H1 (cell line): Measurements from ENCODE around the gene ALK. TPM values are rescaled to one million over a fixed set of nuclear protein-coding genes. Genes with fewer than 3 reads are reported as not detected.

Experiments
- CTCF ChIA-PET: fragments of 300-600 bp; sonication (Branson Sonifier 250); formaldehyde crosslinking; loops from one replicate; lab custom pipeline; 2021; ENCODE audit not compliant: partially characterized antibody; lab: Charles Lee
- POLR2A ChIA-PET: fragments of 300-600 bp; sonication (Branson Sonifier 250); formaldehyde crosslinking; loops from one replicate; lab custom pipeline; 2021; ENCODE audit warnings: inconsistent platforms; ENCODE audit not compliant: partially characterized antibody; lab: Charles Lee
- DNase-seq, 2 experiments: peaks; one replicate each; pipeline versions ENCODE4 v3.0.0 to v3.0.0-alpha.2; 2010 to 2022; ENCODE audit warnings: low spot score in 2 of 2, low read depth in 1 of 2, mixed read lengths in 1 of 2
- FAIRE-seq: peaks from 2 replicates; lab custom pipeline; 2011; peaks lifted over from hg19 to GRCh38; lab: Jason Lieb, UNC
- H2AFZ ChIP-seq: 2 replicates; pipeline ENCODE4 v1.8.1; 2012; ENCODE audit warnings: low read length, inconsistent platforms
- H2AK5ac ChIP-seq: 2 replicates; pipeline ENCODE4 v1.6.1; 2013; ENCODE audit warnings: low read depth, low read length
- H2BK120ac ChIP-seq: replicated peaks from 2 replicates; pipeline ENCODE3; 2013; ENCODE audit warnings: low read depth, low read length, inconsistent platforms
- H2BK12ac ChIP-seq: 2 replicates; pipeline ENCODE4 v1.6.1; 2013; ENCODE audit warnings: low read depth, low read length
- H2BK15ac ChIP-seq: 2 replicates; pipeline ENCODE4 v1.6.1; 2013; ENCODE audit warnings: low read length
- H2BK20ac ChIP-seq: 2 replicates; pipeline ENCODE4 v1.6.1; 2013; ENCODE audit warnings: low read length
- H2BK5ac ChIP-seq: 2 replicates; pipeline ENCODE4 v1.6.1; 2013; ENCODE audit warnings: low read depth, low read length
- H3K14ac ChIP-seq: 2 replicates; pipeline ENCODE4 v1.6.1; 2013; ENCODE audit warnings: inconsistent platforms; ENCODE audit not compliant: insufficient read length
- H3K18ac ChIP-seq: 2 replicates; pipeline ENCODE4 v1.6.1; 2013; ENCODE audit warnings: low read length; ENCODE audit errors: extremely low read depth
- H3K23ac ChIP-seq: 2 replicates; pipeline ENCODE4 v1.6.1; 2013; ENCODE audit warnings: inconsistent platforms; ENCODE audit not compliant: insufficient read length
- H3K23me2 ChIP-seq: 2 replicates; pipeline ENCODE4 v1.6.1; 2013; ENCODE audit warnings: low read depth, low read length
- H3K27ac ChIP-seq: 2 replicates; pipeline ENCODE4 v1.6.1; 2011; ENCODE audit warnings: low read depth, low read length, inconsistent platforms
- H3K27me3 ChIP-seq, 4 experiments: replicated peaks in 1 of 4; 1 replicate in 1 of 4; 2 replicates in 3 of 4; pipeline versions ENCODE4 v1.6.1 to v1.8.1; 2011 to 2013; ENCODE audit warnings: low read length in 3 of 4, mild to moderate bottlenecking in 3 of 4, inconsistent platforms in 2 of 4, mixed read lengths in 2 of 4, moderate library complexity in 1 of 4; ENCODE audit not compliant: control insufficient read depth in 3 of 4, insufficient read depth in 3 of 4; ENCODE audit errors: extremely low read depth in 1 of 4
- H3K36me3 ChIP-seq, 4 experiments: 2 replicates each; pipeline versions ENCODE4 v1.6.1 to v1.8.1; 2011 to 2013; ENCODE audit warnings: mild to moderate bottlenecking in 4 of 4, low read length in 3 of 4, moderate library complexity in 2 of 4, control low read depth in 1 of 4, inconsistent platforms in 1 of 4; ENCODE audit not compliant: insufficient read depth in 4 of 4, control insufficient read depth in 2 of 4
- H3K4ac ChIP-seq: replicated peaks from 2 replicates; pipeline ENCODE3; 2013; ENCODE audit warnings: low read length, low read depth, mixed read lengths, inconsistent platforms; ENCODE audit not compliant: insufficient read length
- H3K4me1 ChIP-seq, 4 experiments: replicated peaks in 1 of 4; 1 replicate in 1 of 4; 2 replicates in 3 of 4; pipeline versions ENCODE4 v1.6.1 to v1.8.1; 2011 to 2013; ENCODE audit warnings: low read length in 3 of 4, inconsistent platforms in 2 of 4, mixed read lengths in 1 of 4; ENCODE audit not compliant: insufficient read depth in 4 of 4, control insufficient read depth in 3 of 4
- H3K4me2 ChIP-seq, 2 experiments: 2 replicates each; pipeline versions ENCODE4 v1.6.1 to v1.8.1; 2011 to 2013; ENCODE audit warnings: low read depth in 2 of 2, low read length in 2 of 2, control low read depth in 1 of 2, inconsistent platforms in 1 of 2, mild to moderate bottlenecking in 1 of 2; ENCODE audit not compliant: insufficient read depth in 1 of 2
- H3K4me3 ChIP-seq, 4 experiments: fragments of 200-600, 300-600 bp in 1 of 4; sonication (generic), shearing (Covaris generic), sonication (Bioruptor Twin) in 1 of 4; 2 replicates each; pipeline versions ENCODE4 v1.5.1 to v1.8.1; 2011 to 2016; ENCODE audit warnings: low read length in 4 of 4, low read depth in 3 of 4, control low read depth in 2 of 4, inconsistent platforms in 2 of 4, mild to moderate bottlenecking in 2 of 4, mixed read lengths in 1 of 4, moderate library complexity in 1 of 4; ENCODE audit not compliant: insufficient read depth in 2 of 4; ENCODE audit errors: extremely low read depth in 1 of 4
- H3K56ac ChIP-seq: replicated peaks from 2 replicates; pipeline ENCODE3; 2013; ENCODE audit warnings: low read depth, mild to moderate bottlenecking, mixed read lengths, low read length, inconsistent platforms; ENCODE audit not compliant: insufficient read length
- H3K79me1 ChIP-seq: 2 replicates; pipeline ENCODE4 v1.6.1; 2013; ENCODE audit warnings: low read depth, low read length, control low read depth
- H3K79me2 ChIP-seq, 2 experiments: 2 replicates each; pipeline versions ENCODE4 v1.6.1 to v1.8.1; 2012 to 2013; ENCODE audit warnings: low read length in 2 of 2, mild to moderate bottlenecking in 2 of 2, inconsistent platforms in 1 of 2; ENCODE audit not compliant: insufficient read depth in 2 of 2, control insufficient read depth in 1 of 2
- H3K9ac ChIP-seq, 4 experiments: replicated peaks in 1 of 4; 1 replicate in 1 of 4; 2 replicates in 3 of 4; pipeline versions ENCODE4 v1.6.1 to v1.8.1; 2011 to 2013; ENCODE audit warnings: low read depth in 3 of 4, low read length in 3 of 4, control low read depth in 2 of 4, mild to moderate bottlenecking in 2 of 4, moderate library complexity in 2 of 4, inconsistent platforms in 1 of 4; ENCODE audit errors: extremely low read depth in 1 of 4
- H3K9me3 ChIP-seq, 2 experiments: 2 replicates each; pipeline versions ENCODE4 v1.6.1 to v1.8.1; 2012 to 2013; ENCODE audit warnings: mild to moderate bottlenecking in 2 of 2, moderate library complexity in 2 of 2, control low read depth in 1 of 2, inconsistent platforms in 1 of 2, low read depth in 1 of 2, low read length in 1 of 2, mixed read lengths in 1 of 2; ENCODE audit not compliant: insufficient read depth in 2 of 2
- H4K20me1 ChIP-seq, 2 experiments: replicated peaks in 1 of 2; 2 replicates each; pipeline versions ENCODE3 to v1.8.1; 2011 to 2013; ENCODE audit warnings: inconsistent platforms in 2 of 2, low read length in 2 of 2, mild to moderate bottlenecking in 1 of 2; ENCODE audit not compliant: insufficient read depth in 2 of 2, control insufficient read depth in 1 of 2
- H4K5ac ChIP-seq: 2 replicates; pipeline ENCODE4 v1.6.1; 2013; ENCODE audit warnings: low read length, low read depth, mixed read lengths, inconsistent platforms; ENCODE audit not compliant: insufficient read length
- H4K8ac ChIP-seq: 2 replicates; pipeline ENCODE4 v1.8.0; 2013; ENCODE audit warnings: mild to moderate bottlenecking, moderate library complexity, low read length, inconsistent platforms; ENCODE audit not compliant: insufficient read depth; ENCODE audit errors: extremely low read depth
- H4K91ac ChIP-seq: replicated peaks from 2 replicates; pipeline ENCODE3; 2013; ENCODE audit warnings: low read length, mixed read lengths, inconsistent platforms; ENCODE audit not compliant: insufficient read length
- GTF2F1 ChIP-seq: IDR thresholded peaks from 2 replicates; pipeline ENCODE4 v1.6.1; 2012; ENCODE audit warnings: low read depth, low read length, improper control_type of control experiment, borderline replicate concordance
- HDAC2 ChIP-seq, 2 experiments: fragments of 300-600 bp in 1 of 2; sonication (generic) in 1 of 2; IDR thresholded peaks; 2 replicates each; pipeline ENCODE4 v1.6.1; 2011 to 2012; ENCODE audit warnings: low read depth in 2 of 2, low read length in 2 of 2, mild to moderate bottlenecking in 2 of 2, moderate library complexity in 2 of 2, borderline replicate concordance in 1 of 2, inconsistent platforms in 1 of 2
- SIN3A ChIP-seq, 2 experiments: IDR thresholded peaks in 1 of 2; conservative IDR thresholded peaks in 1 of 2; 2 replicates each; pipeline ENCODE4 v1.6.1; 2011 to 2012; ENCODE audit warnings: low read length in 2 of 2, improper control_type of control experiment in 1 of 2, low read depth in 1 of 2, mild to moderate bottlenecking in 1 of 2
- WGBS, 2 experiments: shearing (Covaris generic) in 1 of 2; methylation state at CpG; one replicate each; pipeline versions ENCODE4 v1.1.6 to v1.1.7; 2013 to 2015; ENCODE audit warnings: low lambda C conversion rate in 2 of 2, mixed read lengths in 2 of 2, inconsistent platforms in 1 of 2, low coverage in 1 of 2, missing lambda C conversion rate in 1 of 2; ENCODE audit not compliant: insufficient replicate concordance in 2 of 2, insufficient coverage in 1 of 2, insufficient read length in 1 of 2; ENCODE audit errors: extremely low coverage in 1 of 2, missing lambda C conversion rate in 1 of 2; 5-methylcytosine and 5-hydroxymethylcytosine counted together
- polyA plus RNA-seq, 7 experiments: library from polyadenylated mRNA; depleted of rRNA in 3 of 7; stranded (reverse) in 5 of 7; unstranded in 2 of 7; fragments of >200 nt in 5 of 7; fragments of 200-250 nt in 2 of 7; gene quantifications; 1 replicate in 5 of 7; 2 replicates in 1 of 7; 4 replicates in 1 of 7; pipeline versions ENCODE4 v1.2.1 to v1.2.3, GENCODE V29; 2011 to 2013; ENCODE audit warnings: missing spikeins in 2 of 7, mixed read lengths in 2 of 7
- total RNA-seq: library from RNA; stranded (reverse); fragmentation: NEBNext Ultra II Directional; extraction: Animal tissue kit (Norgen Biotek cat#: 25700); gene quantifications from 2 replicates; pipeline ENCODE4 v1.2.1, GENCODE V29; 2021
- TF ChIP-seq, protein P1 (sequence below): IDR thresholded peaks from 2 replicates; pipeline ENCODE4 v1.6.1; 2012; ENCODE audit warnings: inconsistent platforms

ALK gene
- total and polyA plus RNA-seq, 2 of the 8 experiments (the other 6 are each of a cell fraction or from before 2014, with no cell fraction given), result 0.02 to 0.09 TPM

DNA sequence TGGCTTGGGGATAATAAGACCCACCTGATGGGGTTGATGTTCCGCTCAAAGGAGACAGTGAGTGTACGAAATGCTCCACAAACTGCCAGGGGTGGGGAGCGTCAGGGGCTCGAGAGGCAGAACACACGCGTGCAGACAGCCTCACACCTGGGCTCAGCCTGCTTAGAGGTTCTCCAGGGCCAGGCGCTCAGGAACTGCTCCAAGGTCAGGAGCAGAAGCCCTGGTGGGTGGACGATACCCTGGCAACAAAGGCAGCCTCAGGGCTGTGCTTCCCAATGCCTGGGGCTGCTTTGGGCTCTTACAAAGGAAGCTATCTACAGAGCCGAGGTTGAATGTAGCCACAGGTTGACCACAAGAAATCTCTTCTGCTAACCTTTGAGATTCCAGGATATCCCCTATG, 691.7 kb downstream of the ALK start:
- Histone ChIP-seq H2BK20ac (no peak overlapping the region), H3K79me1 (no peaks in the 10 kb centered on the region), H3K36me3 (no peaks in the 10 kb centered on the region), H3K56ac (no peak overlapping the region), H4K91ac (no peak overlapping the region), H3K4me1 (no peaks in the 10 kb centered on the region), H3K27me3 (no peaks in the 10 kb centered on the region), H3K14ac (no peak overlapping the region), H3K9me3 (no peaks in the 10 kb centered on the region), H3K18ac (no peak overlapping the region), H3K79me2 (no peaks in the 10 kb centered on the region), H3K23me2 (no peaks in the 10 kb centered on the region), H3K9ac (no peak overlapping the region), H3K4ac (no peak overlapping the region), H2BK12ac (no peak overlapping the region), H3K23ac (no peak overlapping the region), H2BK120ac (no peak overlapping the region), H4K8ac (no peak overlapping the region), H2AFZ (no peak overlapping the region), H4K20me1 (no peaks in the 10 kb centered on the region), H4K5ac (no peak overlapping the region), H3K27ac (no peak overlapping the region), H2AK5ac (no peak overlapping the region), H3K4me2 (no peak overlapping the region), H2BK15ac (no peak overlapping the region; the same call in 1 of the 2 replicates), H2BK5ac (no peak overlapping the region), H3K4me3 (no peak overlapping the region)
- TF ChIP-seq SIN3A (conservative IDR thresholded peaks at IDR 0.05 in 1 of 2, IDR thresholded peaks at IDR 0.05 in 1 of 2; ENCODE audit: low read depth in 1 of 2, low read length in 2 of 2) (no peak), HDAC2 (IDR thresholded peaks at IDR 0.05; ENCODE audit: borderline replicate concordance in 1 of 2, low read depth in 2 of 2, low read length in 2 of 2) (no peak), GTF2F1 (no peak)
- TF ChIP-seq, protein P1, sequence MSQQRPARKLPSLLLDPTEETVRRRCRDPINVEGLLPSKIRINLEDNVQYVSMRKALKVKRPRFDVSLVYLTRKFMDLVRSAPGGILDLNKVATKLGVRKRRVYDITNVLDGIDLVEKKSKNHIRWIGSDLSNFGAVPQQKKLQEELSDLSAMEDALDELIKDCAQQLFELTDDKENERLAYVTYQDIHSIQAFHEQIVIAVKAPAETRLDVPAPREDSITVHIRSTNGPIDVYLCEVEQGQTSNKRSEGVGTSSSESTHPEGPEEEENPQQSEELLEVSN, result no peak
- FAIRE-seq (no peak), DNase-seq (no peak)
- WGBS, 2 experiments, result 90% methylated on average over 9 of the region's 9 CpGs; no CpG with 5 or more reads in 1 of the 2 experiments
- POLR2A ChIA-PET, result no interaction called here
- CTCF ChIA-PET, result interaction anchor here (1.2 kb wide), 1 partner anchor 22 kb away, joined by 3 read pairs; no protein-coding TSS in a partner anchor
